ENCODE data around the gene CADM1.

The CADM1 gene

GRCh38 chr11:115134926-115135325 lies 369.3 kb downstream of the CADM1 start:
- no peak for DNase-seq

DNA sequence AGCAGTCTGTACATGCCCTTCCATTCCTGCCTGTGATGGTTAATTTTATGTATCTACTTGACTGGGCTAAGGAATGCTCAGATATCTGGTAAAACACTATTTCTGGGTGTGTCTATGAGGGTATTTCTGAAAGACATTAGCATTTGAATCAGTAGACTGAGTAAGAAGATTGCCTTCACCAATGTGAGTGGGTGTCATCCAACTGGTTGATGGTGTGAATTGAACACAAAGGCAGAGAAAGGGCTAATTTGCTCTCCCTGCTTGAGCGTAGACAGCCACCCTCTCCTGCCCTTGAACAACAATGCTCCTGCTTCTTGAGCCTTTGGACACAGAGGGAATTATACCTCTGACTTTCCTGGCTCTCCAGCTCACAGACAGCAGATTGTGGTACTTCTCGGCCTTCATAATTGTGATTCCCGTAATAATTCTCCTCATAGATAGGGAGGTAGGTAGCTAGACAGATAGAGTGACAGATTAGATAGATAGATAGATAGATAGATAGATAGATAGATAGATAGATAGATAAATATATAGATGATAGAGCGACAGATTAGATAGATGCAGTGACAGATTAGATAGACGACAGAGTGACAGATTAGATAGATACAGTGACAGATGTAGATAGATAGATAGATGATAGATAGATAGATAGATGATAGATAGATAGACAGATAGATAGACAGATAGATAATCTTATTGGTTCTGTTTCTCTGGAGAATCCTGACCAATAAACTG lies 370.6 kb downstream of the CADM1 start:
- DNase-seq = no peak

GRCh38 chr11:115132436-115133228 lies 371.6 kb downstream of the CADM1 start:
- DNase-seq = no peak

- DNase-seq = no peak
Observed at GRCh38 chr11:115129473-115130289, 374.5 kb downstream of the CADM1 start.

- DNase-seq = no peak
Observed at GRCh38 chr11:115128226-115128625, 376.0 kb downstream of the CADM1 start.

DNA sequence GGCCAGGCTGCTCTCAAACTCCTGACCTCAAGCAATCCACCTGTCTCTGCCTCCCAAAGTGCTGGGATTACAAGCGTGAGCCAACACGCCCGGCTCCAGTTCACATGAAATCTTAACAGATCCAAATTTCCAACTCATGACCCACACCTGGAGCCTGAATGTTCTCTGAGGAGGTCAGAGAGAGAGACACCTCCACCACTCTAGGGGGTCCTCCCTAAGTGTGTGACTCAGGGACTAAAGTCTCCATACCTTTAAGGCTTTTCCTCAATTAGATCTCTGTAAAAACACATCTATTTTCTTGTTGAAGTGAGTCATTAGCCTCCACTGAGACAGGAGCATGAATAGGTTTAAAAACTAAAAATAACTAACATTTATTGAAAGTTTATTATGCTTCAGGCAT lies 376.4 kb downstream of the CADM1 start:
- DNase-seq = no peak

GRCh38 chr11:115126515-115127208 lies 377.6 kb downstream of the CADM1 start:
- DNase-seq = no peak

- DNase-seq = no peak
Observed at GRCh38 chr11:115126092-115126491, 378.1 kb downstream of the CADM1 start.

GRCh38 chr11:115124786-115125185 lies 379.4 kb downstream of the CADM1 start:
- no peak for DNase-seq

GRCh38 chr11:115123641-115124040 lies 380.6 kb downstream of the CADM1 start:
- no peak for DNase-seq

GRCh38 chr11:115122274-115122673 lies 381.9 kb downstream of the CADM1 start:
- DNase-seq = no peak
